ENCODE data around the gene NECTIN1. TPM values are rescaled to one million over a fixed set of nuclear protein-coding genes. Genes with fewer than 3 reads are reported as not detected.

NECTIN1 gene
- total RNA-seq, 1 experiment from 2014 or later = 23.8 TPM

DNA sequence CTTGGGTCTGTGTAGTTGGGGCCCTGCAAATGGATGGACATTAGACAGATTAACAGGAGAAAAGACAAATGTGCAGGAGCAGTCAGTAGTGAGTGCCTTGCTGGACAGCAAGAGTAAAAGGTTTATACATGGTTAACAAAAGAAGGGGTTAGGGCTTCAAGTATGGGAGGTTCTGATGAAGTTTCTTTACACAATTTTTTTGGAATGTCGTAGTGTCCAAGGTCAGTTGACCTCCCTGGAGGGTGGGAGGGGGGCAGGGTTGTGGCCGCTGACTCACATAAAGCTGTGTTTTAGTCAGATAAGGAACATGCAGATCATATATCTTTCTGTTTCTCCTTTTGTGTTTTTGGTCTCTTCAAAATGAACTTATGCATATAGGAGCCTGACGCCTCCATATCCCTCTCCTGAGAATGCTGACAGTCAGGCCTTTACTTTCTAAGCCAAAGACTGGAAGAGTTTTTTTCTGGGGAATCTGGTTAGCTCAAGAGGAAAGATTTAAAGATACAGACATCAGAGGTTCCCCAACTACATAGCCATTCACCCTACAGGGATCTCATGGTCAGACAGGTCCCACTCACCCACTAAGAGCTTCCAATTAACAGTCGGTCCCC is 134.3 kb downstream of the NECTIN1 start:
- CTCF ChIA-PET = no interaction called here
- TF ChIP-seq ZNF274 (IDR thresholded peaks at IDR 0.05; ENCODE audit: low read depth, low read length) = no peak
- TF ChIP-seq ELF1 (IDR thresholded peaks at IDR 0.05; ENCODE audit: borderline replicate concordance, low read depth) = no peak
- no peak for TF ChIP-seq SP1 (IDR thresholded peaks at IDR 0.05; ENCODE audit: low read depth)
- TF ChIP-seq JUND (IDR thresholded peaks at IDR 0.05) = no peak
- no peak for TF ChIP-seq EGR1 (IDR thresholded peaks at IDR 0.05; ENCODE audit: low read depth)
- TF ChIP-seq, protein P1, sequence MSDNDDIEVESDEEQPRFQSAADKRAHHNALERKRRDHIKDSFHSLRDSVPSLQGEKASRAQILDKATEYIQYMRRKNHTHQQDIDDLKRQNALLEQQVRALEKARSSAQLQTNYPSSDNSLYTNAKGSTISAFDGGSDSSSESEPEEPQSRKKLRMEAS (IDR thresholded peaks at IDR 0.05) = no peak
- no peak for TF ChIP-seq POLR2A (IDR thresholded peaks at IDR 0.05; ENCODE audit: borderline replicate concordance, extremely low read depth, insufficient read depth, insufficient read length)
- TF ChIP-seq, protein P2, sequence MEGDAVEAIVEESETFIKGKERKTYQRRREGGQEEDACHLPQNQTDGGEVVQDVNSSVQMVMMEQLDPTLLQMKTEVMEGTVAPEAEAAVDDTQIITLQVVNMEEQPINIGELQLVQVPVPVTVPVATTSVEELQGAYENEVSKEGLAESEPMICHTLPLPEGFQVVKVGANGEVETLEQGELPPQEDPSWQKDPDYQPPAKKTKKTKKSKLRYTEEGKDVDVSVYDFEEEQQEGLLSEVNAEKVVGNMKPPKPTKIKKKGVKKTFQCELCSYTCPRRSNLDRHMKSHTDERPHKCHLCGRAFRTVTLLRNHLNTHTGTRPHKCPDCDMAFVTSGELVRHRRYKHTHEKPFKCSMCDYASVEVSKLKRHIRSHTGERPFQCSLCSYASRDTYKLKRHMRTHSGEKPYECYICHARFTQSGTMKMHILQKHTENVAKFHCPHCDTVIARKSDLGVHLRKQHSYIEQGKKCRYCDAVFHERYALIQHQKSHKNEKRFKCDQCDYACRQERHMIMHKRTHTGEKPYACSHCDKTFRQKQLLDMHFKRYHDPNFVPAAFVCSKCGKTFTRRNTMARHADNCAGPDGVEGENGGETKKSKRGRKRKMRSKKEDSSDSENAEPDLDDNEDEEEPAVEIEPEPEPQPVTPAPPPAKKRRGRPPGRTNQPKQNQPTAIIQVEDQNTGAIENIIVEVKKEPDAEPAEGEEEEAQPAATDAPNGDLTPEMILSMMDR (IDR thresholded peaks at IDR 0.05 in 2 of 3, conservative IDR thresholded peaks at IDR 0.05 in 1 of 3; ENCODE audit: borderline replicate concordance in 1 of 3, insufficient read depth in 1 of 3, low read depth in 2 of 3, low read length in 2 of 3) = no peak
- TF ChIP-seq EZH2phosphoT487 (IDR thresholded peaks at IDR 0.05; ENCODE audit: borderline replicate concordance) = no peak
- TF ChIP-seq SRF (IDR thresholded peaks at IDR 0.05; ENCODE audit: low read depth) = no peak
- no peak for TF ChIP-seq CEBPB (IDR thresholded peaks at IDR 0.05; ENCODE audit: low read depth)
- Histone ChIP-seq H3K36me3 (ENCODE audit: control insufficient read depth in 1 of 2, insufficient read depth in 2 of 2, low read length in 2 of 2) (no peaks in the 10 kb centered on the region), H4K20me1 (ENCODE audit: insufficient read depth) (no peaks in the 10 kb centered on the region), H3K4me3 (replicated peaks in 1 of 2; ENCODE audit: low read depth in 1 of 2, low read length in 2 of 2) (no peak overlapping the region), H3K9me2 (ENCODE audit: insufficient read depth) (no peaks in the 10 kb centered on the region), H2AFZ (ENCODE audit: low read depth, low read length, poor library complexity, severe bottlenecking) (no peak overlapping the region), H3K9ac (ENCODE audit: low read length) (no peak overlapping the region), H3K9me3 (ENCODE audit: control insufficient read depth in 1 of 2, insufficient read depth in 1 of 2, low read depth in 1 of 2, low read length in 2 of 2) (no peaks in the 10 kb centered on the region), H3K27me3 (ENCODE audit: insufficient read depth, low read length) (no peaks in the 10 kb centered on the region), H3K27ac (ENCODE audit: low read depth, low read length) (no peak overlapping the region), H3K4me2 (ENCODE audit: low read length) (no peak overlapping the region), H3K4me1 (ENCODE audit: control insufficient read depth in 1 of 2, insufficient read depth in 2 of 2, low read length in 2 of 2) (peaks cover 0 to 29% of the 10 kb centered on the region in 2 experiments; a peak in 2 of 4 replicates), H3K79me2 (ENCODE audit: insufficient read depth, low read length) (no peaks in the 10 kb centered on the region)
- RAD21 ChIA-PET (ENCODE audit: low non-redundant PET in 1 of 2, low total read pairs in 2 of 2, uncharacterized antibody in 2 of 2, unreplicated experiment in 2 of 2) = no interaction called here
- no peak for ATAC-seq
- BruUV-seq (replicated peaks) = no TSS peak
- DNase-seq (ENCODE audit: low read depth, low spot score) = no peak
- POLR2A ChIA-PET = no interaction called here
- intact Hi-C loops (cut with micrococcal nuclease) = no loop called here

All from HCT116 (cell line).